GM21576 (cell line): ENCODE measurements around the gene TACR2.

ENCODE experiments used
- ATAC-seq: cut with Tn5 transposase; IDR thresholded peaks from one replicate; pipeline ENCODE4 v1.9.1; 2021; ENCODE audit warnings: mild to moderate bottlenecking, moderate library complexity; ENCODE audit not compliant: unreplicated experiment

Gene TACR2

GRCh38 chr10:69405221-69405620 lies 11.5 kb downstream of the TACR2 start:
- ATAC-seq, result no peak

- no peak for ATAC-seq
Measured at GRCh38 chr10:69404786-69405185, 11.9 kb downstream of the TACR2 start.

- no peak for ATAC-seq
Measured at GRCh38 chr10:69403519-69403918, 13.2 kb downstream of the TACR2 start.

GRCh38 chr10:69403066-69403465 lies 13.7 kb downstream of the TACR2 start:
- ATAC-seq, result no peak

- ATAC-seq, result no peak
Measured at GRCh38 chr10:69402386-69402785, 14.3 kb downstream of the TACR2 start.

GRCh38 chr10:69401416-69401815 lies 15.3 kb downstream of the TACR2 start:
- no peak for ATAC-seq

- no peak for ATAC-seq
Measured at GRCh38 chr10:69400936-69401335, 15.8 kb downstream of the TACR2 start.

GRCh38 chr10:69398466-69398865 lies 18.3 kb downstream of the TACR2 start:
- ATAC-seq, result no peak

- ATAC-seq, result no peak
Measured at GRCh38 chr10:69397972-69398371, 18.7 kb downstream of the TACR2 start.

GRCh38 chr10:69394020-69394419 lies 22.7 kb downstream of the TACR2 start:
- ATAC-seq, result no peak

GRCh38 chr10:69392481-69393000 lies 24.2 kb downstream of the TACR2 start:
- peak; percentile 85 for ATAC-seq

GRCh38 chr10:69391158-69391557 lies 25.6 kb downstream of the TACR2 start:
- no peak for ATAC-seq

GRCh38 chr10:69389827-69390490 lies 26.8 kb downstream of the TACR2 start:
- no peak for ATAC-seq

- ATAC-seq, result no peak
Measured at GRCh38 chr10:69388488-69388887, 28.2 kb downstream of the TACR2 start.

- no peak for ATAC-seq
Measured at GRCh38 chr10:69387500-69387899, 29.2 kb downstream of the TACR2 start.

GRCh38 chr10:69385454-69386350 lies 31.0 kb downstream of the TACR2 start:
- ATAC-seq, result no peak

GRCh38 chr10:69384320-69384719 lies 32.4 kb downstream of the TACR2 start:
- ATAC-seq, result no peak

GRCh38 chr10:69383558-69383957 lies 33.2 kb downstream of the TACR2 start:
- no peak for ATAC-seq

GRCh38 chr10:69382382-69383117 lies 34.2 kb downstream of the TACR2 start:
- no peak for ATAC-seq

GRCh38 chr10:69379800-69380199 lies 36.9 kb downstream of the TACR2 start:
- ATAC-seq, result no peak

GRCh38 chr10:69377933-69378332 lies 38.8 kb downstream of the TACR2 start:
- ATAC-seq, result no peak
